Measurements from ENCODE around the gene KCNT2. TPM values are rescaled to one million over a fixed set of nuclear protein-coding genes. Genes with fewer than 3 reads are reported as not detected.

The KCNT2 gene
- total and polyA plus RNA-seq, 2 of the 8 experiments (the other 6 are each of a cell fraction or from before 2014, with no cell fraction given), result 2.3 to 10.2 TPM

DNA sequence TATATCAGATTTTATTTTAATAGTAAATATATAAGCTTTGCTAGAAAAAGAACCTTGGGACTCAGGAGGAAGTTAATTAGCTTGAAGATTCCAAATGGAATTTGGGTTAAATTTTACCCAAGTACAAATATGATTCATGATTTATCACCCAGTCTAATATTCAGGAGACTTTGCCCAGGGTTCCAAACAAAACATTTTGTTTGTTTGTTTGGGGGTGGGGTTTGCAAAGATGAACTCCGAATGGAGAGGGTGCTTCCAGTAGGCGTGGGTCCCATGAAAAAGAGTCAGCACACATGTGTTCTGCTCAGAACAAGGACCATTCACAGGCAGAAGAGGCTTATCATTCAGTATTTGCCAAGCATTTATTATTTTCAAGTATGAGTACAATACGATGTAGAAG, 23.5 kb downstream of the KCNT2 start:
- Histone ChIP-seq H2BK120ac (replicated peaks; ENCODE audit: low read depth, low read length) (no peak overlapping the region), H3K23ac (ENCODE audit: insufficient read length) (no peak overlapping the region), H3K56ac (replicated peaks; ENCODE audit: insufficient read length, low read depth, low read length) (no peak overlapping the region), H3K9ac (replicated peaks in 1 of 4; ENCODE audit: extremely low read depth in 1 of 4, low read depth in 3 of 4, low read length in 3 of 4) (no peak overlapping the region), H3K27me3 (replicated peaks in 1 of 4; ENCODE audit: control insufficient read depth in 3 of 4, extremely low read depth in 1 of 4, insufficient read depth in 3 of 4, low read length in 3 of 4) (no peaks in the 10 kb centered on the region), H3K4me1 (replicated peaks in 1 of 4; ENCODE audit: control insufficient read depth in 3 of 4, insufficient read depth in 4 of 4, low read length in 3 of 4) (peaks cover 0 to 2% (median 0%) of the 10 kb centered on the region in 4 experiments; a peak in 1 of 7 replicates), H3K9me3 (ENCODE audit: insufficient read depth in 2 of 2, low read depth in 1 of 2, low read length in 1 of 2) (no peaks in the 10 kb centered on the region), H4K91ac (replicated peaks; ENCODE audit: insufficient read length, low read length) (no peak overlapping the region), H2BK5ac (ENCODE audit: low read depth, low read length) (no peak overlapping the region), H2AFZ (ENCODE audit: low read length) (no peak overlapping the region), H3K4ac (replicated peaks; ENCODE audit: insufficient read length, low read depth, low read length) (no peak overlapping the region), H3K79me2 (ENCODE audit: control insufficient read depth in 1 of 2, insufficient read depth in 2 of 2, low read length in 2 of 2) (peaks cover 0 to 51% of the 10 kb centered on the region in 2 experiments; a peak in 3 of 4 replicates), H3K23me2 (ENCODE audit: low read depth, low read length) (no peaks in the 10 kb centered on the region), H4K20me1 (replicated peaks in 1 of 2; ENCODE audit: control insufficient read depth in 1 of 2, insufficient read depth in 2 of 2, low read length in 2 of 2) (no peaks in the 10 kb centered on the region), H2BK12ac (ENCODE audit: low read depth, low read length) (no peak overlapping the region), H4K5ac (ENCODE audit: insufficient read length, low read depth, low read length) (no peak overlapping the region), H3K27ac (ENCODE audit: low read depth, low read length) (no peak overlapping the region), H2BK20ac (ENCODE audit: low read length) (no peak overlapping the region), H3K14ac (ENCODE audit: insufficient read length) (no peak overlapping the region), H2BK15ac (ENCODE audit: low read length) (no peak overlapping the region), H3K4me2 (ENCODE audit: insufficient read depth in 1 of 2, low read depth in 2 of 2, low read length in 2 of 2) (no peak overlapping the region), H4K8ac (ENCODE audit: extremely low read depth, insufficient read depth, low read length) (no peak overlapping the region), H2AK5ac (ENCODE audit: low read depth, low read length) (no peak overlapping the region), H3K79me1 (ENCODE audit: low read depth, low read length) (peaks cover 2% of the 10 kb centered on the region; the same call in 1 of the 2 replicates), H3K4me3 (ENCODE audit: extremely low read depth in 1 of 4, insufficient read depth in 2 of 4, low read depth in 3 of 4, low read length in 4 of 4) (no peak overlapping the region), H3K18ac (ENCODE audit: extremely low read depth, low read length) (no peak overlapping the region), H3K36me3 (ENCODE audit: control insufficient read depth in 2 of 4, insufficient read depth in 4 of 4, low read length in 3 of 4) (no peaks in the 10 kb centered on the region)
- DNase-seq (ENCODE audit: low read depth in 1 of 2, low spot score in 2 of 2), result no peak
- TF ChIP-seq CREB1 (IDR thresholded peaks at IDR 0.05) (no peak), PHF8 (conservative IDR thresholded peaks at IDR 0.05; ENCODE audit: low read depth, low read length) (no peak), KDM5A (IDR thresholded peaks at IDR 0.05; ENCODE audit: low read length) (no peak), CHD1 (IDR thresholded peaks at IDR 0.05; ENCODE audit: low read depth, low read length) (no peak), HDAC2 (IDR thresholded peaks at IDR 0.05; ENCODE audit: borderline replicate concordance in 1 of 2, low read depth in 2 of 2, low read length in 2 of 2) (no peak), GTF2F1 (IDR thresholded peaks at IDR 0.05; ENCODE audit: borderline replicate concordance, low read depth, low read length) (no peak), ATF2 (IDR thresholded peaks at IDR 0.05; ENCODE audit: low read length) (no peak), BCL11A (IDR thresholded peaks at IDR 0.05; ENCODE audit: low read depth in 2 of 2, low read length in 2 of 2) (no peak), EP300 (IDR thresholded peaks at IDR 0.05; ENCODE audit: borderline replicate concordance in 1 of 2, low read depth in 2 of 2, low read length in 2 of 2) (no peak), BACH1 (IDR thresholded peaks at IDR 0.05; ENCODE audit: low read length) (no peak), MAFK (IDR thresholded peaks at IDR 0.05; ENCODE audit: low read depth, low read length) (no peak), JUN (IDR thresholded peaks at IDR 0.05; ENCODE audit: low read depth, low read length) (no peak)
- WGBS, 2 experiments (ENCODE audit: extremely low coverage in 1 of 2, insufficient coverage in 1 of 2, insufficient read length in 1 of 2, insufficient replicate concordance in 2 of 2, low coverage in 1 of 2, low lambda C conversion rate in 2 of 2, missing lambda C conversion rate in 1 of 2), result 94% methylated on average over 3 of the region's 3 CpGs; no CpG with 5 or more reads in 1 of the 2 experiments
- ChIA-PET CTCF (ENCODE audit: partially characterized antibody) (interaction anchor here (0.9 kb wide), 1 partner anchor 25 kb away, joined by 3 read pairs; no protein-coding TSS in a partner anchor), POLR2A (ENCODE audit: partially characterized antibody) (interaction anchor here (1.0 to 1.4 kb wide), 2 partner anchors 10 to 24 kb away, joined by 3 to 4 read pairs; partner anchors contain the start of gene KCNT2)
- no peak for FAIRE-seq

All from H1 (cell line).